Caco-2 (cell line): ENCODE data around the gene SLC12A8. TPM values are rescaled to one million over a fixed set of nuclear protein-coding genes. Genes with fewer than 3 reads are reported as not detected.

Experiments used
- BruUV-seq: library from RNA; stranded (reverse); fragments of 400-500 nt; replicated peaks from 2 replicates; lab custom pipeline; 2021; lab: Mats Ljungman, UMichigan
- CTCF ChIA-PET: fragments of 300-600 bp; sonication (Branson Sonifier 250); formaldehyde crosslinking; loops from one replicate; lab custom pipeline; 2022; ENCODE audit warnings: antibody characterized with exemption; lab: Charles Lee
- POLR2A ChIA-PET: fragments of 300-600 bp; sonication (Branson Sonifier 250); formaldehyde crosslinking; loops from one replicate; lab custom pipeline; 2022; ENCODE audit warnings: antibody characterized with exemption; lab: Charles Lee
- DNase-seq, 2 experiments: peaks; one replicate each; pipeline versions ENCODE4 v3.0.0 to v3.0.0-alpha.2; 2020 to 2022
- H3K27me3 ChIP-seq: replicated peaks from 2 replicates; pipeline ENCODE4 v1.6.0; 2011; ENCODE audit warnings: low read length; ENCODE audit not compliant: control insufficient read depth, insufficient read depth
- H3K36me3 ChIP-seq: 2 replicates; pipeline ENCODE4 v1.5.1; 2011; ENCODE audit warnings: low read length; ENCODE audit not compliant: control insufficient read depth, insufficient read depth
- H3K4me1 ChIP-seq: fragments of 250-450 bp; sonication (Bioruptor Pico); 2 replicates; pipeline ENCODE4 v1.5.1; 2020; ENCODE audit warnings: mild to moderate bottlenecking
- H3K4me3 ChIP-seq: 2 replicates; pipeline ENCODE4 v1.5.1; 2011; ENCODE audit warnings: low read depth, mild to moderate bottlenecking, control low read depth, low read length
- H3K9me3 ChIP-seq: fragments of 250-450 bp; sonication (Bioruptor Pico); 2 replicates; pipeline ENCODE4 v1.5.1; 2020; ENCODE audit warnings: mild to moderate bottlenecking, moderate library complexity
- H3K27ac Mint-ChIP-seq: one replicate; pipeline ENCODE4 v1.8.0; 2022; ENCODE audit warnings: mixed read lengths; ENCODE audit not compliant: unreplicated experiment
- H3K27me3 Mint-ChIP-seq: one replicate; pipeline ENCODE4 v1.8.0; 2022; ENCODE audit warnings: mixed read lengths; ENCODE audit not compliant: insufficient read depth, unreplicated experiment
- H3K36me3 Mint-ChIP-seq: one replicate; pipeline ENCODE4 v1.8.0; 2022; ENCODE audit warnings: mild to moderate bottlenecking, mixed read lengths; ENCODE audit not compliant: insufficient read depth, unreplicated experiment
- H3K4me1 Mint-ChIP-seq: one replicate; pipeline ENCODE4 v1.8.0; 2022; ENCODE audit warnings: low read depth, mixed read lengths; ENCODE audit not compliant: unreplicated experiment
- H3K4me3 Mint-ChIP-seq: one replicate; pipeline ENCODE4 v1.8.0; 2022; ENCODE audit warnings: mild to moderate bottlenecking, moderate library complexity, mixed read lengths; ENCODE audit not compliant: unreplicated experiment
- H3K9me3 Mint-ChIP-seq: one replicate; pipeline ENCODE4 v1.8.0; 2022; ENCODE audit warnings: mixed read lengths; ENCODE audit not compliant: unreplicated experiment
- CTCF ChIP-seq, 2 experiments: fragments of 200-600 bp in 1 of 2; IDR thresholded peaks; 1 replicate in 1 of 2; 2 replicates in 1 of 2; pipeline versions ENCODE4 v1.5.1 to v1.8.0; 2011 to 2022; ENCODE audit warnings: antibody characterized with exemption in 1 of 2, control low read depth in 1 of 2, inconsistent platforms in 1 of 2, low read depth in 1 of 2, low read length in 1 of 2, mild to moderate bottlenecking in 1 of 2, moderate library complexity in 1 of 2; ENCODE audit not compliant: insufficient read depth in 1 of 2, severe bottlenecking in 1 of 2, unreplicated experiment in 1 of 2
- intact Hi-C: fragments of 100-400 bp; cut with micrococcal nuclease; formaldehyde crosslinking; loops from one replicate; pipeline ENCODE4 v1.10.0; 2022; ENCODE audit not compliant: unreplicated experiment
- total RNA-seq: library from RNA; stranded (reverse); gene quantifications from 2 replicates; pipeline ENCODE4 v1.2.3, GENCODE V29; 2022

The SLC12A8 gene
- total RNA-seq, 1 experiment from 2014 or later: 23.3 TPM

GRCh38 chr3:125185805-125186204 lies 26.7 kb downstream of the SLC12A8 start:
- no peak for TF ChIP-seq CTCF (IDR thresholded peaks at IDR 0.05; ENCODE audit: insufficient read depth in 1 of 2, low read depth in 1 of 2, low read length in 1 of 2, severe bottlenecking in 1 of 2, unreplicated experiment in 1 of 2)
- Histone ChIP-seq H3K36me3 (peaks cover 2% of the 10 kb centered on the region), H3K4me3 (no peak overlapping the region), H3K27me3 (no peaks in the 10 kb centered on the region), H3K9me3 (no peaks in the 10 kb centered on the region), H3K4me1 (no peaks in the 10 kb centered on the region)
- Mint-ChIP-seq H3K27ac (no peak overlapping the region), H3K27me3 (no peaks in the 10 kb centered on the region), H3K9me3 (no peaks in the 10 kb centered on the region), H3K4me3 (no peak overlapping the region), H3K36me3 (peaks cover 39% of the 10 kb centered on the region), H3K4me1 (no peaks in the 10 kb centered on the region)
- intact Hi-C loops: no loop called here
- POLR2A ChIA-PET: no interaction called here
- no TSS peak for BruUV-seq
- DNase-seq: no peak
- CTCF ChIA-PET: no interaction called here

GRCh38 chr3:125179884-125180240 lies 32.7 kb downstream of the SLC12A8 start:
- no peak for TF ChIP-seq CTCF (IDR thresholded peaks at IDR 0.05; ENCODE audit: insufficient read depth in 1 of 2, low read depth in 1 of 2, low read length in 1 of 2, severe bottlenecking in 1 of 2, unreplicated experiment in 1 of 2)
- no peak overlapping the region for H3K27ac Mint-ChIP-seq
- peaks cover 32% of the 10 kb centered on the region for H3K36me3 Mint-ChIP-seq
- H3K27me3 Mint-ChIP-seq: no peaks in the 10 kb centered on the region
- Histone ChIP-seq H3K4me1 (no peaks in the 10 kb centered on the region), H3K27me3 (no peaks in the 10 kb centered on the region), H3K36me3 (no peaks in the 10 kb centered on the region), H3K9me3 (no peaks in the 10 kb centered on the region), H3K4me3 (no peak overlapping the region)
- BruUV-seq: no TSS peak
- H3K4me1 Mint-ChIP-seq: no peaks in the 10 kb centered on the region
- H3K9me3 Mint-ChIP-seq: no peaks in the 10 kb centered on the region
- no peak for DNase-seq
- H3K4me3 Mint-ChIP-seq: no peak overlapping the region
- ChIA-PET POLR2A (no interaction called here), CTCF (interaction anchor here (1.8 kb wide), 1 partner anchor 30 kb away, joined by 4 read pairs; no protein-coding TSS in a partner anchor)
- intact Hi-C loops: no loop called here

- POLR2A ChIA-PET: no interaction called here
- TF ChIP-seq CTCF (IDR thresholded peaks at IDR 0.05; ENCODE audit: insufficient read depth in 1 of 2, low read depth in 1 of 2, low read length in 1 of 2, severe bottlenecking in 1 of 2, unreplicated experiment in 1 of 2): no peak
- Mint-ChIP-seq H3K27me3 (no peaks in the 10 kb centered on the region), H3K36me3 (peaks cover 29% of the 10 kb centered on the region), H3K27ac (no peak overlapping the region), H3K4me3 (no peak overlapping the region), H3K9me3 (no peaks in the 10 kb centered on the region), H3K4me1 (no peaks in the 10 kb centered on the region)
- no peaks in the 10 kb centered on the region for H3K4me1 ChIP-seq
- no peak for DNase-seq
- H3K4me3 ChIP-seq: no peak overlapping the region
- no peaks in the 10 kb centered on the region for H3K36me3 ChIP-seq
- intact Hi-C loops: no loop called here
- no TSS peak for BruUV-seq
- H3K9me3 ChIP-seq: no peaks in the 10 kb centered on the region
- no peaks in the 10 kb centered on the region for H3K27me3 ChIP-seq
- CTCF ChIA-PET: interaction anchor here (1.8 kb wide), 1 partner anchor 29 kb away, joined by 4 read pairs; no protein-coding TSS in a partner anchor
These were observed 33.2 kb downstream of the SLC12A8 start for GRCh38 chr3:125179143-125179883.
